Adrenal gland (tissue), 12 donors: ENCODE measurements around the gene SLC25A11. TPM values are rescaled to one million over a fixed set of nuclear protein-coding genes. Genes with fewer than 3 reads are reported as not detected.

Experiments
- DNase-seq, 7 donors: peaks; one replicate each; pipeline ENCODE4 v3.0.0-alpha.2; 2019 to 2020
- H3K27ac ChIP-seq, 5 donors: fragments of 200-600 bp; sonication (generic) in 4 of 5; 1 replicate in 3 of 5; 2 replicates in 2 of 5; pipeline versions ENCODE4 v1.5.1 to v1.8.0; 2016 to 2020; ENCODE audit warnings: mild to moderate bottlenecking in 1 of 5
- H3K27me3 ChIP-seq: fragments of 200-600 bp; 2 replicates; pipeline ENCODE4 v1.8.0; 2021
- H3K36me3 ChIP-seq, 2 donors: fragments of 200-600 bp; replicated peaks in 1 of 2; 1 replicate in 1 of 2; 2 replicates in 1 of 2; pipeline versions ENCODE4 v1.5.1 to v1.8.0; 2018 to 2022
- H3K4me1 ChIP-seq, 2 donors: fragments of 200-600 bp; replicated peaks in 1 of 2; 1 replicate in 1 of 2; 2 replicates in 1 of 2; pipeline versions ENCODE4 v1.5.1 to v1.8.0; 2018 to 2021
- H3K4me3 ChIP-seq, 4 donors: fragments of 200-600 bp; sonication (generic) in 3 of 4; one replicate each; pipeline ENCODE4 v1.5.1; 2016 to 2018
- H3K9me3 ChIP-seq, 3 donors: fragments of 200-600 bp; sonication (generic) in 1 of 3; replicated peaks in 1 of 3; 1 replicate in 2 of 3; 2 replicates in 1 of 3; pipeline versions ENCODE4 v1.5.1 to v1.8.0; 2016 to 2021
- POLR2A ChIP-seq, 2 donors: fragments of 450-650 bp; IDR thresholded peaks; one replicate each; pipeline ENCODE4 v1.6.1; 2017; ENCODE audit warnings: antibody characterized with exemption in 2 of 2, mild to moderate bottlenecking in 2 of 2, moderate library complexity in 1 of 2
- WGBS, 4 donors: extraction: QIAGEN DNeasy Blood & Tissue Kit in 2 of 4; methylation state at CpG; one replicate each; pipeline versions ENCODE4 v1.1.5 to v1.1.7; 2013 to 2017; 5-methylcytosine and 5-hydroxymethylcytosine counted together
- intact Hi-C, 2 donors: fragments of 100-400 bp; cut with DNase I; formaldehyde crosslinking; loops; one replicate each; pipeline versions ENCODE4 v1.14.1 to v1.15.0; 2022 to 2023
- polyA plus RNA-seq, 3 donors: library from polyadenylated mRNA; stranded (reverse); fragments of 200-250 nt in 2 of 3; fragments of 350-450 nt in 1 of 3; fragmentation: Illumina TruSeq in 1 of 3; extraction: RNeasy Lipid Tissue Mini Kit (QIAGEN cat#74804) in 1 of 3; gene quantifications; one replicate each; pipeline ENCODE4 v1.2.3, GENCODE V29; 2013 to 2014
- total RNA-seq, 9 donors: library from RNA; depleted of rRNA in 4 of 9; stranded (reverse); fragments of >200 nt in 4 of 9; fragments of 120-200 nt in 1 of 9; fragmentation: NEBNext Ultra II Directional in 1 of 9; extraction: Animal tissue kit (Norgen Biotek cat#: 25700) in 1 of 9; gene quantifications; one replicate each; pipeline versions ENCODE4 v1.1.0 to v1.2.4, GENCODE V29; 2013 to 2023
- TF ChIP-seq, protein P1 (sequence below), 6 experiments: fragments of 450-650 bp in 4 of 6; fragments of 200-600 bp in 2 of 6; sonication (generic) in 1 of 6; IDR thresholded peaks; 1 replicate in 5 of 6; 2 replicates in 1 of 6; pipeline versions ENCODE4 v1.5.1 to v1.8.0; 2016 to 2021; ENCODE audit warnings: antibody characterized with exemption in 6 of 6, mild to moderate bottlenecking in 2 of 6, moderate library complexity in 1 of 6
- donor health status: healthy with polysubstance abuse.
- donor health status: Bipolar disorder and iron deficiency.
- donor health status: DM: yes; HTN: yes; CAD: no.
- donor health status: DM: no; HTN: no; CAD: no.
- donor health status: DM: no; HTN: no; CAD: no.
- donor health status: DM: yes; HTN: yes; CAD: no.

The SLC25A11 gene
- total and polyA plus RNA-seq, 12 donors: 37.8 to 77.7 (median 66.7) TPM

GRCh38 chr17:4903051-4903818 is 36.6 kb downstream of the SLC25A11 start, which contains the start of gene CHRNE:
Gene CHRNE (minus strand): TSS chr17:4903098. CDS start chr17:4903063, 35 bp downstream.
- Histone ChIP-seq H3K27ac (peak within 1 kb of the TSS in 2 of 5 donors; percentile 1 to 41), H3K4me1 (peaks cover 0 to 9% of the 10 kb centered on the region in 2 donors)
- intact Hi-C loops: loop anchor here in 1 of 2 donors (10.0 kb wide), 1 partner anchor 82 kb away; the partner anchor contains the start of gene CAMTA2

GRCh38 chr17:4902540-4902939 is 37.3 kb downstream of the SLC25A11 start:
- peak overlapping the region in 2 of 5 donors; percentile 1 to 41 for H3K27ac ChIP-seq
- H3K4me1 ChIP-seq: peaks cover 0 to 9% of the 10 kb centered on the region in 2 donors
- no peaks in the 10 kb centered on the region for H3K36me3 ChIP-seq
- H3K4me3 ChIP-seq: no peak overlapping the region
- intact Hi-C loops: loop anchor here in 1 of 2 donors (10.0 kb wide), 1 partner anchor 82 kb away; the partner anchor contains the start of gene CAMTA2
- 37 to 46% (median 40%) methylated on average over 8 of the region's 8 CpGs for WGBS, 4 donors
- no peak for DNase-seq
- no peak for TF ChIP-seq POLR2A (IDR thresholded peaks at IDR 0.05)
- TF ChIP-seq, protein P1, sequence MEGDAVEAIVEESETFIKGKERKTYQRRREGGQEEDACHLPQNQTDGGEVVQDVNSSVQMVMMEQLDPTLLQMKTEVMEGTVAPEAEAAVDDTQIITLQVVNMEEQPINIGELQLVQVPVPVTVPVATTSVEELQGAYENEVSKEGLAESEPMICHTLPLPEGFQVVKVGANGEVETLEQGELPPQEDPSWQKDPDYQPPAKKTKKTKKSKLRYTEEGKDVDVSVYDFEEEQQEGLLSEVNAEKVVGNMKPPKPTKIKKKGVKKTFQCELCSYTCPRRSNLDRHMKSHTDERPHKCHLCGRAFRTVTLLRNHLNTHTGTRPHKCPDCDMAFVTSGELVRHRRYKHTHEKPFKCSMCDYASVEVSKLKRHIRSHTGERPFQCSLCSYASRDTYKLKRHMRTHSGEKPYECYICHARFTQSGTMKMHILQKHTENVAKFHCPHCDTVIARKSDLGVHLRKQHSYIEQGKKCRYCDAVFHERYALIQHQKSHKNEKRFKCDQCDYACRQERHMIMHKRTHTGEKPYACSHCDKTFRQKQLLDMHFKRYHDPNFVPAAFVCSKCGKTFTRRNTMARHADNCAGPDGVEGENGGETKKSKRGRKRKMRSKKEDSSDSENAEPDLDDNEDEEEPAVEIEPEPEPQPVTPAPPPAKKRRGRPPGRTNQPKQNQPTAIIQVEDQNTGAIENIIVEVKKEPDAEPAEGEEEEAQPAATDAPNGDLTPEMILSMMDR (IDR thresholded peaks at IDR 0.05): no peak
- H3K9me3 ChIP-seq: no peaks in the 10 kb centered on the region
- H3K27me3 ChIP-seq: no peaks in the 10 kb centered on the region

More at GRCh38 chr17:4903051-4903818, 36.6 kb downstream of the SLC25A11 start, which contains the start of gene CHRNE:
- WGBS, 4 donors: 15 to 23% (median 21%) methylated on average over 8 to 10 of the region's 10 CpGs
- Histone ChIP-seq H3K4me3 (no peak within 1 kb of the TSS), H3K36me3 (no peaks in the 10 kb centered on the region), H3K9me3 (no peaks in the 10 kb centered on the region), H3K27me3 (no peaks in the 10 kb centered on the region)
- peak; percentile 64 to 92 (median 83) for DNase-seq
- TF ChIP-seq POLR2A (IDR thresholded peaks at IDR 0.05): no peak
- TF ChIP-seq, protein P1 (IDR thresholded peaks at IDR 0.05): peak; percentile 64 to 83 (median 76)

- Histone ChIP-seq H3K4me1 (peaks cover 0 to 9% of the 10 kb centered on the region in 2 donors), H3K36me3 (peaks cover 0 to 1% of the 10 kb centered on the region in 2 donors), H3K27ac (peak overlapping the region in 2 of 5 donors; percentile 34 to 41), H3K9me3 (no peaks in the 10 kb centered on the region), H3K27me3 (no peaks in the 10 kb centered on the region), H3K4me3 (no peak overlapping the region)
- DNase-seq: peak in 3 of 7 donors; percentile 35 to 64 (median 61)
- TF ChIP-seq, protein P1 (IDR thresholded peaks at IDR 0.05): no peak
- TF ChIP-seq POLR2A (IDR thresholded peaks at IDR 0.05): no peak
- intact Hi-C loops: loop anchor here in 1 of 2 donors (10.0 kb wide), 1 partner anchor 83 kb away; the partner anchor contains the start of gene CAMTA2
- 50 to 77% (median 57%) methylated on average over 26 to 48 of the region's 48 CpGs for WGBS, 4 donors
Observed at GRCh38 chr17:4901648-4902344, 38.0 kb downstream of the SLC25A11 start.
